ENCODE measurements around the gene HEATR5A. TPM values are rescaled to one million over a fixed set of nuclear protein-coding genes. Genes with fewer than 3 reads are reported as not detected.
A peak's percentile ranks its signal among the peaks of the same experiment; 100 is the strongest.

Gene HEATR5A
- total and polyA plus RNA-seq, 9 of the 15 experiments (the other 6 are each of a cell fraction or from before 2014, with no cell fraction given) = 8.0 to 50.9 (median 23.0) TPM

- TF ChIP-seq ZNF134 (CRISPR knock-in tag; conservative IDR thresholded peaks at IDR 0.05) (no peak), GTF2B (IDR thresholded peaks at IDR 0.05; ENCODE audit: extremely low read depth, insufficient read length) (no peak), SPI1 (IDR thresholded peaks at IDR 0.05; ENCODE audit: borderline replicate concordance, low read depth, low read length) (no peak), POLR2AphosphoS5 (IDR thresholded peaks at IDR 0.05; ENCODE audit: control insufficient read depth, insufficient read depth, low read depth, low read length) (peak; percentile 54), FOXK1 (CRISPR knock-in tag; IDR thresholded peaks at IDR 0.05; ENCODE audit: borderline replicate concordance) (peak; percentile 47; the same call in 1 of the 2 replicates), ASH1L (IDR thresholded peaks at IDR 0.05; ENCODE audit: borderline replicate concordance, low read depth, partially characterized antibody) (no peak), ZBTB40 (IDR thresholded peaks at IDR 0.05) (no peak), ZBTB40 (CRISPR knock-in tag; IDR thresholded peaks at IDR 0.05) (no peak), ZNF282 (CRISPR knock-in tag; IDR thresholded peaks at IDR 0.05) (no peak), ZNF384 (IDR thresholded peaks at IDR 0.05; ENCODE audit: low read depth, low read length) (no peak), FOXP4 (CRISPR knock-in tag; IDR thresholded peaks at IDR 0.05; ENCODE audit: borderline replicate concordance) (no peak)
Observed at GRCh38 chr14:31456841-31457664, 36.7 kb upstream of the HEATR5A start, which contains the start of gene DTD2 (continued).
